A673 (cell line): Measurements from ENCODE around the gene ZNF76. TPM values are rescaled to one million over a fixed set of nuclear protein-coding genes. Genes with fewer than 3 reads are reported as not detected.

Experiments
- BruUV-seq: library from RNA; stranded (reverse); fragments of 400-500 nt; replicated peaks from 2 replicates; lab custom pipeline; 2021; lab: Mats Ljungman, UMichigan
- CTCF ChIA-PET: fragments of 300-600 bp; sonication (Branson Sonifier 250); formaldehyde crosslinking; loops from one replicate; lab custom pipeline; 2022; ENCODE audit warnings: antibody characterized with exemption; lab: Charles Lee
- POLR2A ChIA-PET: fragments of 300-600 bp; sonication (Branson Sonifier 250); formaldehyde crosslinking; loops from one replicate; lab custom pipeline; 2022; ENCODE audit warnings: antibody characterized with exemption; ENCODE audit not compliant: low non-redundant PET; lab: Charles Lee
- DNase-seq: peaks from one replicate; pipeline ENCODE4 v3.0.0-alpha.2; 2015; ENCODE audit warnings: low spot score
- H3K27ac ChIP-seq: fragments of 200-600 bp; sonication (generic); 2 replicates; pipeline ENCODE4 v1.5.1; 2016; ENCODE audit warnings: mixed run types, low read depth, mild to moderate bottlenecking, mixed read lengths, antibody characterized with exemption, low read length; ENCODE audit not compliant: poor library complexity, severe bottlenecking
- H3K27me3 ChIP-seq: fragments of 200-600 bp; sonication (generic); replicated peaks from 2 replicates; pipeline ENCODE4 v1.6.1; 2017; ENCODE audit warnings: mixed run types, low read depth, mild to moderate bottlenecking, mixed read lengths, antibody characterized with exemption, low read length; ENCODE audit not compliant: insufficient read depth, poor library complexity
- H3K36me3 ChIP-seq: fragments of 200-600 bp; sonication (generic); 2 replicates; pipeline ENCODE4 v1.6.1; 2016; ENCODE audit warnings: mixed run types, mild to moderate bottlenecking, mixed read lengths, antibody characterized with exemption, low read length; ENCODE audit not compliant: insufficient read depth, poor library complexity, severe bottlenecking
- H3K4me1 ChIP-seq: fragments of 200-600 bp; sonication (generic); 2 replicates; pipeline ENCODE4 v1.6.1; 2017; ENCODE audit warnings: mixed run types, mild to moderate bottlenecking, mixed read lengths, antibody characterized with exemption, low read length; ENCODE audit not compliant: insufficient read depth, poor library complexity, severe bottlenecking
- H3K4me3 ChIP-seq: fragments of 200-600 bp; sonication (generic); 2 replicates; pipeline ENCODE4 v1.5.1; 2016; ENCODE audit warnings: low read depth, mixed run types, mild to moderate bottlenecking, mixed read lengths, low read length; ENCODE audit not compliant: poor library complexity, severe bottlenecking
- H3K9me3 ChIP-seq: fragments of 200-600 bp; sonication (generic); 2 replicates; pipeline ENCODE4 v1.6.1; 2016; ENCODE audit warnings: mixed run types, low read depth, mild to moderate bottlenecking, mixed read lengths, antibody characterized with exemption, low read length; ENCODE audit not compliant: poor library complexity, severe bottlenecking
- EZH2 ChIP-seq: fragments of 200-600 bp; sonication (generic); IDR thresholded peaks from 2 replicates; pipeline ENCODE4 v1.6.1; 2017; ENCODE audit warnings: borderline replicate concordance, low read depth, mild to moderate bottlenecking, mixed read lengths, antibody characterized with exemption, low read length; ENCODE audit not compliant: poor library complexity, severe bottlenecking
- intact Hi-C: fragments of 100-400 bp; cut with micrococcal nuclease; formaldehyde crosslinking; loops from one replicate; pipeline ENCODE4 v1.10.0; 2022; ENCODE audit not compliant: unreplicated experiment
- total RNA-seq: library from RNA; stranded (reverse); gene quantifications from 2 replicates; pipeline ENCODE4 v1.2.3, GENCODE V29; 2021
- TF ChIP-seq, protein P1 (sequence below): fragments of 300-800, 200-600 bp; sonication (generic); conservative IDR thresholded peaks from 2 replicates; pipeline ENCODE4 v1.5.1; 2017; ENCODE audit warnings: low read depth, mild to moderate bottlenecking, antibody characterized with exemption, low read length, moderate library complexity, mixed read lengths

ZNF76 gene
- total RNA-seq, 1 experiment from 2014 or later: 28.7 TPM

DNA sequence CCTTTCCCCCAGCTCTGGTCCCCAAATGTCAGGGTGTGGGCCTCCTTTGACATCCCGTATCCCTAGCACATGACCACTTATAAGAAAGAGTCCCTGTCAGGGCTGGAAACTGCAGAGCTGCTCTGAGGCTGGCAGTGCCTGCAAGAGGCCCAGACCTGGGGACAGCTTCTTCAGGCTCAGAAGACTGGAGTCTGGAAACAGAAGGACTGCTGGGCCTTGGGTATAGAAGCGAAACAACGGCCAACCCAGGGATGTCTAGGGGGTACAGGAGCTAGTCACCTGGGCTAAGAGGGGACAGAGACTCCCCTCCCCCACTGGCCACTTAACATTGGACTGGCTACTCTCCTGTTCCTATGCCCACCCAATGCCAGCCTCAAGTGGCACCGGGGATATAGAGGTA is 41.1 kb upstream of the ZNF76 start:
- intact Hi-C loops: no loop called here
- ChIA-PET CTCF (no interaction called here), POLR2A (no interaction called here)
- Histone ChIP-seq H3K27ac (no peak overlapping the region), H3K4me3 (no peak overlapping the region), H3K4me1 (no peaks in the 10 kb centered on the region), H3K27me3 (peaks cover 16% of the 10 kb centered on the region), H3K9me3 (no peaks in the 10 kb centered on the region), H3K36me3 (no peaks in the 10 kb centered on the region)
- TF ChIP-seq, protein P1, sequence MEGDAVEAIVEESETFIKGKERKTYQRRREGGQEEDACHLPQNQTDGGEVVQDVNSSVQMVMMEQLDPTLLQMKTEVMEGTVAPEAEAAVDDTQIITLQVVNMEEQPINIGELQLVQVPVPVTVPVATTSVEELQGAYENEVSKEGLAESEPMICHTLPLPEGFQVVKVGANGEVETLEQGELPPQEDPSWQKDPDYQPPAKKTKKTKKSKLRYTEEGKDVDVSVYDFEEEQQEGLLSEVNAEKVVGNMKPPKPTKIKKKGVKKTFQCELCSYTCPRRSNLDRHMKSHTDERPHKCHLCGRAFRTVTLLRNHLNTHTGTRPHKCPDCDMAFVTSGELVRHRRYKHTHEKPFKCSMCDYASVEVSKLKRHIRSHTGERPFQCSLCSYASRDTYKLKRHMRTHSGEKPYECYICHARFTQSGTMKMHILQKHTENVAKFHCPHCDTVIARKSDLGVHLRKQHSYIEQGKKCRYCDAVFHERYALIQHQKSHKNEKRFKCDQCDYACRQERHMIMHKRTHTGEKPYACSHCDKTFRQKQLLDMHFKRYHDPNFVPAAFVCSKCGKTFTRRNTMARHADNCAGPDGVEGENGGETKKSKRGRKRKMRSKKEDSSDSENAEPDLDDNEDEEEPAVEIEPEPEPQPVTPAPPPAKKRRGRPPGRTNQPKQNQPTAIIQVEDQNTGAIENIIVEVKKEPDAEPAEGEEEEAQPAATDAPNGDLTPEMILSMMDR: no peak
- TF ChIP-seq EZH2: no peak
- no TSS peak for BruUV-seq
- DNase-seq: no peak

DNA sequence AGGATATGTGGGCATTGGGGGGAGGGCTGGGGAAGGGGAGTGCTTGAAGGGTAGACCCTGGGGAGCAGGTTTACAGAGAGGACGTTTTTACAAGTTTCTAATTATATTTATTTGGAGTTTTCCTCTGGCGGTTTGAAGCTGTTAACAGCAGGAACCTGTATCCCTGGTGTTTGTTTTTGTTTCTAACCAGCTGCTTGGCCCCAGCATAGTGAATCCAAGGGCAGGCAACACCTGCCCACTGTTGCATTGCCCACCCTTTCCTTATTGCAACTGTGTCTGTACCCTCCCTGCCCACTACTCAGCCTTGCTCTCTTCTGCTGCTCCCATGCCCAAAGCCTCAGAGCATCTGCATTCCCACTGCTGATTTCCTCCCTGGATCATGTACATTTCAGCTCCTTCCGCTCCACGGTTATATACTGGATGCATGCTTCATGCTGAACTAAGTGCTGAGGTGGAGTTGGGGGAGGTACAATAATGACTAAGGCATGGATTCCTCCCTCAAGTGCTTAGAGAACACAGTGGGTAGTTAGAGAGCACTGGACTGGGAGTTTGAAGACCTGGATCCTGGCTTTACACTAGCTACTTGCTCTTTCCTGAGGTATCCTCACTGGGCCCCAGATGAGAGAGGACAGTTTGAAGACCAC is 39.7 kb upstream of the ZNF76 start:
- CTCF ChIA-PET: no interaction called here

DNA sequence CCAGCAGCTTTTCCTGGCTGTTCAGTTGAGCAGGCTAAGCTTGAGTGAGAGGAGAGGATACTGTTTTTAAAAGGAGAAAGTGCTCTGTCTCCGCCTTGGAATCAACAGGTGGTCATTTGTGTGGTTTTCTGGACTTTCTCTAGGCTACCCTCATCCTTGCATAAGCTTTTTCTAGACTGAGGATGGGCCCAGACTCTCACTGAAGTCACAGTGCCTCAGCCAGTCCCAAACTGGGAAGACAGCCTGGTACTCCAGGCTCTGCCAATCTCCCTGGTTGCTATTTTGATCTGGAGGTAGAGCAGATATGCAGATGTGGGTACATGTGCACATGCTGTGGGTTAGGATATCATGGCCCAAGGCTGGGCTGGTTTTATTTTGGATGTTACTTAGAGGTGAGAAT is 38.8 kb upstream of the ZNF76 start:
- intact Hi-C loops: no loop called here
- no TSS peak for BruUV-seq
- TF ChIP-seq, protein P1: no peak
- no peak for TF ChIP-seq EZH2
- POLR2A ChIA-PET: no interaction called here
- Histone ChIP-seq H3K9me3 (no peaks in the 10 kb centered on the region), H3K4me3 (no peak overlapping the region), H3K36me3 (no peaks in the 10 kb centered on the region), H3K4me1 (no peaks in the 10 kb centered on the region), H3K27ac (no peak overlapping the region), H3K27me3 (no peaks in the 10 kb centered on the region)
- CTCF ChIA-PET: no interaction called here
- DNase-seq: no peak

More for the DNA sequence above, 39.7 kb upstream of the ZNF76 start:
- Histone ChIP-seq H3K4me3 (no peak overlapping the region), H3K27ac (no peak overlapping the region), H3K27me3 (peaks cover 3% of the 10 kb centered on the region), H3K4me1 (no peaks in the 10 kb centered on the region), H3K36me3 (no peaks in the 10 kb centered on the region), H3K9me3 (no peaks in the 10 kb centered on the region)
- no TSS peak for BruUV-seq
- DNase-seq: no peak
- intact Hi-C loops: no loop called here
- TF ChIP-seq EZH2: no peak
- TF ChIP-seq, protein P1: no peak
- POLR2A ChIA-PET: no interaction called here
